Smooth muscle cell (in vitro differentiated cells): ENCODE results near the gene PODXL2. TPM values are rescaled to one million over a fixed set of nuclear protein-coding genes. Genes with fewer than 3 reads are reported as not detected.

Source experiments
- DNase-seq: peaks from one replicate; lab custom pipeline; 2025; ENCODE audit not compliant: unreplicated experiment; lab: John Stamatoyannopoulos, UW
- H2AFZ ChIP-seq: fragments of 200-600 bp; sonication (generic); 2 replicates; pipeline ENCODE4 v1.6.0; 2016; ENCODE audit warnings: antibody characterized with exemption, low read depth, mild to moderate bottlenecking
- H3F3A ChIP-seq: fragments of 200-600 bp; sonication (generic); 2 replicates; pipeline ENCODE4 v1.6.0; 2017; ENCODE audit warnings: antibody characterized with exemption, low read depth
- H3K27ac ChIP-seq: fragments of 200-600 bp; sonication (generic); 2 replicates; pipeline ENCODE4 v1.5.1; 2016; ENCODE audit warnings: low read depth, mild to moderate bottlenecking
- H3K27me3 ChIP-seq: fragments of 200-600 bp; sonication (generic); 2 replicates; pipeline ENCODE4 v1.6.1; 2016; ENCODE audit warnings: low read depth, mild to moderate bottlenecking
- H3K36me3 ChIP-seq: fragments of 200-600 bp; sonication (generic); 2 replicates; pipeline ENCODE4 v1.5.1; 2016; ENCODE audit warnings: low read depth
- H3K4me1 ChIP-seq: fragments of 200-600 bp; sonication (generic); 2 replicates; pipeline ENCODE4 v1.5.1; 2016; ENCODE audit warnings: low read depth
- H3K4me2 ChIP-seq: fragments of 200-600 bp; sonication (generic); 2 replicates; pipeline ENCODE4 v1.6.0; 2016; ENCODE audit warnings: mild to moderate bottlenecking
- H3K4me3 ChIP-seq: fragments of 200-600 bp; sonication (generic); 2 replicates; pipeline ENCODE4 v1.5.1; 2016; ENCODE audit warnings: mild to moderate bottlenecking
- H3K79me2 ChIP-seq: fragments of 200-600 bp; sonication (generic); 2 replicates; pipeline ENCODE4 v1.6.0; 2016; ENCODE audit warnings: low read depth, mild to moderate bottlenecking
- H3K9ac ChIP-seq: fragments of 200-600 bp; sonication (generic); 2 replicates; pipeline ENCODE4 v1.6.0; 2016; ENCODE audit warnings: low read depth
- H3K9me3 ChIP-seq: fragments of 200-600 bp; sonication (generic); replicated peaks from 2 replicates; pipeline ENCODE4 v1.5.1; 2016; ENCODE audit warnings: low read depth
- H4K20me1 ChIP-seq: fragments of 200-600 bp; sonication (generic); 2 replicates; pipeline ENCODE4 v1.6.0; 2016; ENCODE audit warnings: low read depth
- WGBS: methylation state at CpG from one replicate; pipeline ENCODE4 v1.1.7; 2016; ENCODE audit warnings: low lambda C conversion rate; 5-methylcytosine and 5-hydroxymethylcytosine counted together
- polyA plus RNA-seq: library from polyadenylated mRNA; unstranded; fragments of >200 nt; fragmentation: Nextera tagmentation; extraction: Ambion mirVana; gene quantifications from 2 replicates; pipeline ENCODE4 v1.2.1, GENCODE V29; 2016
- total RNA-seq: library from RNA; depleted of rRNA; stranded (reverse); fragments of >200 nt; gene quantifications from 2 replicates; pipeline ENCODE4 v1.2.3, GENCODE V29; 2014
- TF ChIP-seq, protein P1 (sequence below): fragments of 200-600 bp; sonication (generic); IDR thresholded peaks from 2 replicates; pipeline ENCODE4 v1.5.1; 2017; ENCODE audit warnings: borderline replicate concordance, mild to moderate bottlenecking, antibody characterized with exemption; ENCODE audit not compliant: insufficient read depth, poor library complexity, severe bottlenecking

The PODXL2 gene
- total and polyA plus RNA-seq, 2 experiments from 2014 or later: 4.1 to 9.7 TPM

DNA sequence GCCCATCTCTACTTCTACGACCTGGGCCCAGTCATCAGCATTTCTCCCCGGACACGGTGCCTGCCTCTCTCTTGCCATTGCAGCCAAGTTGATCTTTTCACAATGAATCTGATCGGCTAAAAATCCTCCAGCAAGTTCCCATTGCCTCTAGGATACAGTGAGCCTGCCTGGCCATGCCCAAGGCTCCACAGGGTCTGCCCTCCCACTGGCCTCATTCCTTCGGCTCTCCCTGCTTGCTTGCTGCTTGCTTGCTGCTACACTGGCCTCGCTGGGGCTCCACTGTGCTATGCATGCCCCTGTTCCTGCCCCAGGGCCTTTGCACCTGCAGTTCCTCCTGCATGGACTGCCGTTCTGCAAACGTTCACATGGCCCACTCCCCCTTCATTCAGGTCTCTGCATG lies 45.8 kb downstream of the PODXL2 start:
- Histone ChIP-seq H3K4me3 (no peak overlapping the region), H3K27ac (no peak overlapping the region), H3K27me3 (no peaks in the 10 kb centered on the region), H3K4me1 (no peaks in the 10 kb centered on the region), H3K4me2 (no peak overlapping the region), H3K9me3 (no peaks in the 10 kb centered on the region), H4K20me1 (no peaks in the 10 kb centered on the region), H3F3A (no peaks in the 10 kb centered on the region), H3K9ac (no peak overlapping the region), H2AFZ (no peak overlapping the region), H3K79me2 (no peaks in the 10 kb centered on the region), H3K36me3 (no peaks in the 10 kb centered on the region)
- TF ChIP-seq, protein P1, sequence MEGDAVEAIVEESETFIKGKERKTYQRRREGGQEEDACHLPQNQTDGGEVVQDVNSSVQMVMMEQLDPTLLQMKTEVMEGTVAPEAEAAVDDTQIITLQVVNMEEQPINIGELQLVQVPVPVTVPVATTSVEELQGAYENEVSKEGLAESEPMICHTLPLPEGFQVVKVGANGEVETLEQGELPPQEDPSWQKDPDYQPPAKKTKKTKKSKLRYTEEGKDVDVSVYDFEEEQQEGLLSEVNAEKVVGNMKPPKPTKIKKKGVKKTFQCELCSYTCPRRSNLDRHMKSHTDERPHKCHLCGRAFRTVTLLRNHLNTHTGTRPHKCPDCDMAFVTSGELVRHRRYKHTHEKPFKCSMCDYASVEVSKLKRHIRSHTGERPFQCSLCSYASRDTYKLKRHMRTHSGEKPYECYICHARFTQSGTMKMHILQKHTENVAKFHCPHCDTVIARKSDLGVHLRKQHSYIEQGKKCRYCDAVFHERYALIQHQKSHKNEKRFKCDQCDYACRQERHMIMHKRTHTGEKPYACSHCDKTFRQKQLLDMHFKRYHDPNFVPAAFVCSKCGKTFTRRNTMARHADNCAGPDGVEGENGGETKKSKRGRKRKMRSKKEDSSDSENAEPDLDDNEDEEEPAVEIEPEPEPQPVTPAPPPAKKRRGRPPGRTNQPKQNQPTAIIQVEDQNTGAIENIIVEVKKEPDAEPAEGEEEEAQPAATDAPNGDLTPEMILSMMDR: no peak
- no peak for DNase-seq
- WGBS: 96% methylated on average over 8 of the region's 8 CpGs

DNA sequence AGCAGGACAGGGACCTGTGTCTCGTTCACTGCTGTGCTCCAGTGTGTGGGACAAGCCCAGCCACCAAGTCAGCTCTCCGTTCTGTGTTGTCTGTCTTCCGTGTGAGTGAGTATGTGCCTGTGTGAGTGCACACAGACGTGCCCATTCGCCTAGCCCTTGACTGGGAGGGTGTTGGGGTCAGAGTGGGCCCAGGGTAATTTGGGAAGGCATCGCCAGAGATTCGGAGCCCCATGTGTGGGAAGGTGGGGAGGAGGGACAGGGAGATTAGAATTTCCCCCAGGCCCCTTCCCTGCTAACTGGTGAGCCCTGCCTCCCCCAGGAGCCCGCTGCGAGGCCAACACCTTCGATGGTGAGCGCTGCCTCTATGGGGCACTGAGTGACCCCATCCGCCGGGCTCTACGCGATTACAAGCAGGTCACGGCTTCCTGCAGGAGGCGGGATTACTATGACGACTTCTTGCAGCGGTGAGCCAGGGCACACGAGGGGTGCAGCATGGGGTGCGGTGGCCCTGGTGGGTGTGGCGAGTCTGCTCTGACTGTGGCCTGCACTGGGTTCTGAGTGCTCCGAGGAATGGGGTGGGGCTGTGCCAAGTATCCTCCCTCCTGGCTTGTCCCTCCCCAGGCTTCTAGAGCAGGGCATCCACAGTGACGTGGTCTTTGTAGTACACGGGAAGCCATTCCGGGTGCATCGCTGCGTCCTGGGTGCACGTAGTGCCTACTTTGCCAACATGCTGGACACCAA lies 46.8 kb downstream of the PODXL2 start:
- no peak for DNase-seq
- Histone ChIP-seq H3K4me3 (no peak overlapping the region), H3F3A (no peaks in the 10 kb centered on the region), H3K9ac (no peak overlapping the region), H3K4me2 (no peak overlapping the region), H4K20me1 (no peaks in the 10 kb centered on the region), H3K4me1 (no peaks in the 10 kb centered on the region), H3K79me2 (no peaks in the 10 kb centered on the region), H2AFZ (no peak overlapping the region), H3K36me3 (no peaks in the 10 kb centered on the region), H3K27me3 (no peaks in the 10 kb centered on the region), H3K27ac (no peak overlapping the region), H3K9me3 (no peaks in the 10 kb centered on the region)
- TF ChIP-seq, protein P1: no peak
- WGBS: 95% methylated on average over 29 of the region's 29 CpGs

DNA sequence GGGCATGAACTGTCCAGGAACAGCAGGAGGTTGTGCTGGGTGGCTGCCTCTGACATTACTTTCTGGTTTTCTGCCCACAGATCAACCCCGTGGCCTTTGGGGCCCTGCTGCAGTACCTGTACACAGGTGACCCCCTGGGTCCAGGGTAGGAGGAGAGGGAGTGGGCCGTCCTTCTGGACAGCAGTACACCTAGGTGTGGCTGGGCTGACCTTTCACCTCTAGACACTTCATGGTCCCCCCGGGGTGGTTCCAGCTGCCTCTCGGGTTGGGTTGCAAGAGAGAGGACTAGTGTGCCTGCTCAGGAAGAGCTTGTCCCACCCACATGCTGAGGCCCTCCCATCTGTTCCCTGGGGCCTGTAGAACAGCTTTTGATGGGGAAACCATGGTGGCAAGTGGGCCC lies 47.5 kb downstream of the PODXL2 start:
- Histone ChIP-seq H3F3A (no peaks in the 10 kb centered on the region), H3K4me2 (no peak overlapping the region), H4K20me1 (no peaks in the 10 kb centered on the region), H3K27ac (no peak overlapping the region), H3K9me3 (no peaks in the 10 kb centered on the region), H3K36me3 (no peaks in the 10 kb centered on the region), H3K27me3 (no peaks in the 10 kb centered on the region), H3K79me2 (no peaks in the 10 kb centered on the region), H2AFZ (no peak overlapping the region), H3K9ac (no peak overlapping the region), H3K4me3 (no peak overlapping the region), H3K4me1 (no peaks in the 10 kb centered on the region)
- WGBS: 86% methylated on average over 4 of the region's 4 CpGs
- no peak for DNase-seq
- TF ChIP-seq, protein P1: no peak

- no peak for DNase-seq
- Histone ChIP-seq H3K9ac (no peak overlapping the region), H3K79me2 (no peaks in the 10 kb centered on the region), H3K4me3 (no peak overlapping the region), H3K9me3 (no peaks in the 10 kb centered on the region), H3K27ac (no peak overlapping the region), H3K4me2 (no peak overlapping the region), H3K4me1 (no peaks in the 10 kb centered on the region), H2AFZ (no peak overlapping the region), H3K36me3 (no peaks in the 10 kb centered on the region), H4K20me1 (no peaks in the 10 kb centered on the region), H3F3A (no peaks in the 10 kb centered on the region), H3K27me3 (no peaks in the 10 kb centered on the region)
- 95% methylated on average over 21 of the region's 21 CpGs for WGBS
- TF ChIP-seq, protein P1: no peak
These were observed 48.0 kb downstream of the PODXL2 start for GRCh38 chr3:127676921-127677351.
